Astrocyte (in vitro differentiated cells and primary cell): ENCODE results near the gene HDGFL3. TPM values are rescaled to one million over a fixed set of nuclear protein-coding genes. Genes with fewer than 3 reads are reported as not detected.

Experiments
- DNase-seq: peaks from one replicate; pipeline ENCODE4 v3.0.0-alpha.2; 2010; ENCODE audit warnings: low read depth
- FAIRE-seq: peaks from 2 replicates; lab custom pipeline; 2011; peaks lifted over from hg19 to GRCh38; lab: Jason Lieb, UNC
- H2AFZ ChIP-seq: 2 replicates; pipeline ENCODE4 v1.6.0; 2012; ENCODE audit warnings: low read depth, low read length, inconsistent platforms
- H3K27ac ChIP-seq: 2 replicates; pipeline ENCODE4 v1.5.1; 2011; ENCODE audit warnings: low read depth, low read length, inconsistent platforms
- H3K27me3 ChIP-seq: 2 replicates; pipeline ENCODE4 v1.6.0; 2011; ENCODE audit warnings: low read length, inconsistent platforms; ENCODE audit not compliant: insufficient read depth
- H3K36me3 ChIP-seq: 2 replicates; pipeline ENCODE4 v1.5.1; 2011; ENCODE audit warnings: low read length, inconsistent platforms; ENCODE audit not compliant: insufficient read depth
- H3K4me1 ChIP-seq: 2 replicates; pipeline ENCODE4 v1.5.1; 2011; ENCODE audit warnings: low read length, inconsistent platforms; ENCODE audit not compliant: insufficient read depth
- H3K4me2 ChIP-seq: 2 replicates; pipeline ENCODE4 v1.6.0; 2012; ENCODE audit warnings: low read length, inconsistent platforms
- H3K4me3 ChIP-seq: 2 replicates; pipeline ENCODE4 v1.5.1; 2011; ENCODE audit warnings: low read depth, mild to moderate bottlenecking, low read length, inconsistent platforms; ENCODE audit not compliant: insufficient read depth
- H3K79me2 ChIP-seq: 2 replicates; pipeline ENCODE4 v1.6.0; 2012; ENCODE audit warnings: mild to moderate bottlenecking, low read length, inconsistent platforms; ENCODE audit not compliant: insufficient read depth
- H3K9ac ChIP-seq: 2 replicates; pipeline ENCODE4 v1.6.0; 2012; ENCODE audit warnings: mild to moderate bottlenecking, low read length, inconsistent platforms
- H3K9me3 ChIP-seq: 2 replicates; pipeline ENCODE4 v1.5.1; 2012; ENCODE audit warnings: low read depth, mild to moderate bottlenecking, low read length, inconsistent platforms; ENCODE audit not compliant: insufficient read depth
- H4K20me1 ChIP-seq: 2 replicates; pipeline ENCODE4 v1.6.0; 2012; ENCODE audit warnings: low read length, inconsistent platforms; ENCODE audit not compliant: insufficient read depth
- H3K27ac Mint-ChIP-seq: one replicate; pipeline ENCODE4 v1.8.0; 2021; ENCODE audit warnings: mild to moderate bottlenecking, mixed read lengths; ENCODE audit not compliant: unreplicated experiment
- H3K27me3 Mint-ChIP-seq: one replicate; pipeline ENCODE4 v1.8.0; 2021; ENCODE audit warnings: low read depth, mixed read lengths; ENCODE audit not compliant: unreplicated experiment
- H3K36me3 Mint-ChIP-seq: one replicate; pipeline ENCODE4 v1.8.0; 2021; ENCODE audit warnings: low read depth, mixed read lengths; ENCODE audit not compliant: unreplicated experiment
- H3K4me1 Mint-ChIP-seq: one replicate; pipeline ENCODE4 v1.8.0; 2021; ENCODE audit warnings: low read depth, mixed read lengths; ENCODE audit not compliant: unreplicated experiment
- H3K4me3 Mint-ChIP-seq: one replicate; pipeline ENCODE4 v1.8.0; 2021; ENCODE audit warnings: mild to moderate bottlenecking, moderate library complexity, mixed read lengths; ENCODE audit not compliant: unreplicated experiment
- H3K9me3 Mint-ChIP-seq: one replicate; pipeline ENCODE4 v1.8.0; 2021; ENCODE audit warnings: mild to moderate bottlenecking, mixed read lengths; ENCODE audit not compliant: unreplicated experiment
- CTCF ChIP-seq: IDR thresholded peaks from 2 replicates; pipeline ENCODE4 v1.5.1; 2011; ENCODE audit warnings: low read depth, mild to moderate bottlenecking, inconsistent platforms, low read length, moderate library complexity; ENCODE audit not compliant: insufficient read depth
- EZH2 ChIP-seq: IDR thresholded peaks from 2 replicates; pipeline ENCODE4 v1.6.1; 2012; ENCODE audit warnings: mild to moderate bottlenecking, low read length, inconsistent platforms; ENCODE audit not compliant: insufficient read depth
- total RNA-seq: library from RNA; stranded (reverse); gene quantifications from 2 replicates; pipeline ENCODE4 v1.2.1, GENCODE V29; 2021

HDGFL3 gene
- total RNA-seq, 1 donor from 2014 or later, result 91.9 TPM

GRCh38 chr15:83205725-83206324 is 1.8 kb downstream of the HDGFL3 start:
- DNase-seq, result peak; percentile 90
- Histone ChIP-seq H3K4me2 (peak overlapping the region; percentile 89), H3K27me3 (no peaks in the 10 kb centered on the region), H3K4me3 (peak overlapping the region; percentile 80), H3K9ac (peak overlapping the region; percentile 88), H3K9me3 (no peaks in the 10 kb centered on the region), H3K36me3 (no peaks in the 10 kb centered on the region), H3K79me2 (peaks cover 65% of the 10 kb centered on the region), H4K20me1 (peaks cover 36% of the 10 kb centered on the region), H2AFZ (no peak overlapping the region), H3K4me1 (peaks cover 12% of the 10 kb centered on the region), H3K27ac (peak overlapping the region; percentile 83)
- FAIRE-seq, result peak; percentile 37
- peaks cover 2% of the 10 kb centered on the region for H3K9me3 Mint-ChIP-seq
- peaks cover 22% of the 10 kb centered on the region for H3K4me1 Mint-ChIP-seq
- H3K4me3 Mint-ChIP-seq, result peak overlapping the region; percentile 98
- peak overlapping the region; percentile 98 for H3K27ac Mint-ChIP-seq
- TF ChIP-seq CTCF (no peak), EZH2 (no peak)
- H3K36me3 Mint-ChIP-seq, result peaks cover 3% of the 10 kb centered on the region
- H3K27me3 Mint-ChIP-seq, result no peaks in the 10 kb centered on the region

- FAIRE-seq (no peak), DNase-seq (peak; percentile 12)
- Histone ChIP-seq H3K36me3 (no peaks in the 10 kb centered on the region), H3K4me2 (peak overlapping the region; percentile 89), H3K4me3 (peak overlapping the region; percentile 80), H3K4me1 (peaks cover 12% of the 10 kb centered on the region), H2AFZ (no peak overlapping the region), H3K9me3 (no peaks in the 10 kb centered on the region), H3K27me3 (no peaks in the 10 kb centered on the region), H3K27ac (no peak overlapping the region), H3K79me2 (peaks cover 72% of the 10 kb centered on the region), H4K20me1 (peaks cover 40% of the 10 kb centered on the region), H3K9ac (no peak overlapping the region)
- H3K4me1 Mint-ChIP-seq, result peaks cover 25% of the 10 kb centered on the region
- no peaks in the 10 kb centered on the region for H3K27me3 Mint-ChIP-seq
- H3K27ac Mint-ChIP-seq, result no peak overlapping the region
- TF ChIP-seq CTCF (no peak), EZH2 (no peak)
- peaks cover 3% of the 10 kb centered on the region for H3K36me3 Mint-ChIP-seq
- H3K4me3 Mint-ChIP-seq, result peak overlapping the region; percentile 62
- peaks cover 2% of the 10 kb centered on the region for H3K9me3 Mint-ChIP-seq
These were observed 2.9 kb downstream of the HDGFL3 start for GRCh38 chr15:83204697-83205096.

- TF ChIP-seq CTCF (no peak), EZH2 (no peak)
- peaks cover 50% of the 10 kb centered on the region for H4K20me1 ChIP-seq
- Mint-ChIP-seq H3K4me3 (no peak overlapping the region), H3K27ac (no peak overlapping the region), H3K9me3 (peaks cover 2% of the 10 kb centered on the region), H3K4me1 (peaks cover 25% of the 10 kb centered on the region), H3K27me3 (no peaks in the 10 kb centered on the region), H3K36me3 (peaks cover 3% of the 10 kb centered on the region)
- H3K27me3 ChIP-seq, result no peaks in the 10 kb centered on the region
- H3K79me2 ChIP-seq, result peaks cover 84% of the 10 kb centered on the region
- H3K4me3 ChIP-seq, result no peak overlapping the region
- DNase-seq (no peak), FAIRE-seq (no peak)
- no peak overlapping the region for H3K4me2 ChIP-seq
- H3K9ac ChIP-seq, result no peak overlapping the region
- H3K36me3 ChIP-seq, result no peaks in the 10 kb centered on the region
- H3K4me1 ChIP-seq, result peaks cover 12% of the 10 kb centered on the region
- H3K27ac ChIP-seq, result no peak overlapping the region
- no peaks in the 10 kb centered on the region for H3K9me3 ChIP-seq
- H2AFZ ChIP-seq, result no peak overlapping the region
These were observed 4.1 kb downstream of the HDGFL3 start for GRCh38 chr15:83203543-83203942.
